Neural progenitor cell (in vitro differentiated cells): ENCODE measurements around the gene CCDC60. TPM values are rescaled to one million over a fixed set of nuclear protein-coding genes. Genes with fewer than 3 reads are reported as not detected.

Experiments used
- DNase-seq: peaks from one replicate; pipeline ENCODE4 v3.0.0-alpha.2; 2016; ENCODE audit warnings: low spot score
- H2AFZ ChIP-seq: fragments of 200-600 bp; sonication (generic); replicated peaks from 2 replicates; pipeline ENCODE4 v1.6.1; 2016; ENCODE audit warnings: antibody characterized with exemption
- H3F3A ChIP-seq: fragments of 200-600 bp; sonication (generic); 2 replicates; pipeline ENCODE4 v1.6.1; 2016; ENCODE audit warnings: antibody characterized with exemption, low read depth
- H3K27ac ChIP-seq: fragments of 200-600 bp; sonication (generic); 2 replicates; pipeline ENCODE4 v1.5.1; 2016; ENCODE audit warnings: mild to moderate bottlenecking
- H3K27me3 ChIP-seq: fragments of 200-600 bp; sonication (generic); 2 replicates; pipeline ENCODE4 v1.6.1; 2016; ENCODE audit warnings: mild to moderate bottlenecking, moderate library complexity
- H3K36me3 ChIP-seq: fragments of 200-600 bp; sonication (generic); 2 replicates; pipeline ENCODE4 v1.5.1; 2016
- H3K4me1 ChIP-seq: fragments of 200-600 bp; sonication (generic); 2 replicates; pipeline ENCODE4 v1.6.1; 2016; ENCODE audit warnings: mixed run types
- H3K4me2 ChIP-seq: fragments of 200-600 bp; sonication (generic); 2 replicates; pipeline ENCODE4 v1.6.1; 2016
- H3K4me3 ChIP-seq: fragments of 200-600 bp; sonication (generic); 2 replicates; pipeline ENCODE4 v1.5.1; 2016
- H3K79me2 ChIP-seq: fragments of 200-600 bp; sonication (generic); 2 replicates; pipeline ENCODE4 v1.6.1; 2016; ENCODE audit warnings: low read depth
- H3K9ac ChIP-seq: fragments of 200-600 bp; sonication (generic); 2 replicates; pipeline ENCODE4 v1.6.1; 2016
- H3K9me3 ChIP-seq: fragments of 200-600 bp; sonication (generic); 2 replicates; pipeline ENCODE4 v1.5.1; 2016; ENCODE audit warnings: low read depth
- H4K20me1 ChIP-seq: fragments of 200-600 bp; sonication (generic); 2 replicates; pipeline ENCODE4 v1.6.1; 2016; ENCODE audit warnings: low read depth
- H3K27ac Mint-ChIP-seq: 3 replicates; pipeline ENCODE4 v1.8.0; 2021; ENCODE audit warnings: mixed read lengths
- H3K27me3 Mint-ChIP-seq: 2 replicates; pipeline ENCODE4 v1.8.0; 2022; ENCODE audit warnings: low read depth, mild to moderate bottlenecking, inconsistent platforms, moderate library complexity, mixed read lengths; ENCODE audit not compliant: insufficient read depth
- H3K36me3 Mint-ChIP-seq: 3 replicates; pipeline ENCODE4 v1.8.0; 2021; ENCODE audit warnings: mixed read lengths
- H3K4me1 Mint-ChIP-seq: 3 replicates; pipeline ENCODE4 v1.8.0; 2021; ENCODE audit warnings: mixed read lengths
- H3K4me3 Mint-ChIP-seq: 3 replicates; pipeline ENCODE4 v1.8.0; 2021; ENCODE audit warnings: mild to moderate bottlenecking, moderate library complexity, mixed read lengths
- H3K9me3 Mint-ChIP-seq: 3 replicates; pipeline ENCODE4 v1.8.0; 2020; ENCODE audit warnings: mixed read lengths
- EZH2 ChIP-seq: fragments of 200-600 bp; sonication (generic); IDR thresholded peaks from 2 replicates; pipeline ENCODE4 v1.6.1; 2017; ENCODE audit warnings: antibody characterized with exemption, mild to moderate bottlenecking, moderate library complexity
- EZH2phosphoT487 ChIP-seq: fragments of 200-600 bp; sonication (generic); IDR thresholded peaks from 2 replicates; pipeline ENCODE4 v1.6.1; 2017; ENCODE audit warnings: antibody characterized with exemption
- total RNA-seq: library from RNA; depleted of rRNA; stranded (reverse); fragments of >200 nt; gene quantifications from 2 replicates; pipeline ENCODE4 v1.2.3, GENCODE V29; 2015; ENCODE audit warnings: low replicate concordance
- TF ChIP-seq, protein P1 (sequence below): fragments of 200-600 bp; sonication (generic); IDR thresholded peaks from 2 replicates; pipeline ENCODE4 v1.5.1; 2017; ENCODE audit warnings: antibody characterized with exemption, mild to moderate bottlenecking

The CCDC60 gene
- total RNA-seq, 1 donor from 2014 or later = 4.6 TPM

DNA sequence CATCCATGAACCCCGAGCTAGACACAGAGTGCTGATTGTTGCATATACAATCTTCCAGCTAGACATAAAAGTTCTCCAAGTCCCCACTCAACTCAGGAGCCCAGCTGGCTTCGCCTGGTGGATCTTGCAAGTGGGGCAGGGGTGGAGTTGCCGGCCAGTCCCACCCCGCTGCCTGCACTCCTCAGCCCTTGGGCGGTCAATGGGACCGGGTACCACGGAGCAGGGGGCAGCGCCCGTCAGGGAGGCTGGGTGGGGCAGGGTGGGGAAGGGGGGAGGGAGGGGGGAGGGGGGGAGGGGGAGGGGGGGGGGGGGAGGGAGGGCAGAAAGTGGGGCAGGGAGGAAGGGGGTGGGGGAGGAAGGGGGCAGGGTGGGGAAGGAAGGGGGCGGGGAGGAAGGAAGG lies 63.0 kb downstream of the CCDC60 start:
- peaks cover 10% of the 10 kb centered on the region for H3K4me1 ChIP-seq
- H3F3A ChIP-seq = no peaks in the 10 kb centered on the region
- Mint-ChIP-seq H3K4me1 (no peaks in the 10 kb centered on the region), H3K36me3 (no peaks in the 10 kb centered on the region), H3K27me3 (peaks cover 1% of the 10 kb centered on the region), H3K27ac (no peak overlapping the region), H3K4me3 (no peak overlapping the region), H3K9me3 (peaks cover 18% of the 10 kb centered on the region)
- no peaks in the 10 kb centered on the region for H3K79me2 ChIP-seq
- TF ChIP-seq, protein P1, sequence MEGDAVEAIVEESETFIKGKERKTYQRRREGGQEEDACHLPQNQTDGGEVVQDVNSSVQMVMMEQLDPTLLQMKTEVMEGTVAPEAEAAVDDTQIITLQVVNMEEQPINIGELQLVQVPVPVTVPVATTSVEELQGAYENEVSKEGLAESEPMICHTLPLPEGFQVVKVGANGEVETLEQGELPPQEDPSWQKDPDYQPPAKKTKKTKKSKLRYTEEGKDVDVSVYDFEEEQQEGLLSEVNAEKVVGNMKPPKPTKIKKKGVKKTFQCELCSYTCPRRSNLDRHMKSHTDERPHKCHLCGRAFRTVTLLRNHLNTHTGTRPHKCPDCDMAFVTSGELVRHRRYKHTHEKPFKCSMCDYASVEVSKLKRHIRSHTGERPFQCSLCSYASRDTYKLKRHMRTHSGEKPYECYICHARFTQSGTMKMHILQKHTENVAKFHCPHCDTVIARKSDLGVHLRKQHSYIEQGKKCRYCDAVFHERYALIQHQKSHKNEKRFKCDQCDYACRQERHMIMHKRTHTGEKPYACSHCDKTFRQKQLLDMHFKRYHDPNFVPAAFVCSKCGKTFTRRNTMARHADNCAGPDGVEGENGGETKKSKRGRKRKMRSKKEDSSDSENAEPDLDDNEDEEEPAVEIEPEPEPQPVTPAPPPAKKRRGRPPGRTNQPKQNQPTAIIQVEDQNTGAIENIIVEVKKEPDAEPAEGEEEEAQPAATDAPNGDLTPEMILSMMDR = no peak
- TF ChIP-seq EZH2 (no peak), EZH2phosphoT487 (no peak)
- no peak overlapping the region for H3K4me3 ChIP-seq
- no peak overlapping the region for H3K9ac ChIP-seq
- H3K27me3 ChIP-seq = no peaks in the 10 kb centered on the region
- no peak for DNase-seq
- no peak overlapping the region for H3K27ac ChIP-seq
- H3K4me2 ChIP-seq = no peak overlapping the region
- H3K36me3 ChIP-seq = no peaks in the 10 kb centered on the region
- no peaks in the 10 kb centered on the region for H4K20me1 ChIP-seq
- no peaks in the 10 kb centered on the region for H3K9me3 ChIP-seq
- H2AFZ ChIP-seq = no peak overlapping the region

DNA sequence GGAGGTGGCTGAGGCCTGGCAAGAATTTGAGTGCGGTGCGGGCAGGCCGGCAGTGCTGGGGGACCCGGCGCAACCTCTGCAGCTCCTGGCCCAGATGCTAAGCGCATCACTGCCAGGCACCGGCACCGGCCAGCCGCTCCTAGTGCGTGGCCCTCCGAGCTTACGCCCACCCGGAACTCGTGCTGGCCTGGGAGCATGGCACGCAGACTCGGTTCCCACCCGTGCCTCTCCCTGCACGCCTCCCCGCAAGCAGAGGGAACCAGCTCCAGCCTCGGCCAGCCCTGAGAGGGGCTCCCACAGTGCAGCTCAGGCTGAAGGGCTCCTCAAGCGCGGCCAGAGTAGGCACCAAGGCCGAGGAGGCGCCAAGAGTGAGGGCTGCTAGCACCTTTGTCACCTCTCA lies 63.7 kb downstream of the CCDC60 start:
- peaks cover 4% of the 10 kb centered on the region for H3K4me1 ChIP-seq
- Mint-ChIP-seq H3K36me3 (no peaks in the 10 kb centered on the region), H3K27ac (no peak overlapping the region), H3K9me3 (peaks cover 18% of the 10 kb centered on the region), H3K4me3 (no peak overlapping the region), H3K27me3 (peaks cover 3% of the 10 kb centered on the region), H3K4me1 (no peaks in the 10 kb centered on the region)
- no peaks in the 10 kb centered on the region for H3K36me3 ChIP-seq
- H3K4me2 ChIP-seq = no peak overlapping the region
- H3K9me3 ChIP-seq = no peaks in the 10 kb centered on the region
- DNase-seq = no peak
- no peak overlapping the region for H3K27ac ChIP-seq
- no peak overlapping the region for H2AFZ ChIP-seq
- no peak overlapping the region for H3K9ac ChIP-seq
- TF ChIP-seq EZH2 = no peak
- TF ChIP-seq, protein P1 = no peak
- TF ChIP-seq EZH2phosphoT487 = no peak
- no peak overlapping the region for H3K4me3 ChIP-seq
- H4K20me1 ChIP-seq = no peaks in the 10 kb centered on the region
- H3K27me3 ChIP-seq = no peaks in the 10 kb centered on the region
- H3K79me2 ChIP-seq = no peaks in the 10 kb centered on the region
- H3F3A ChIP-seq = no peaks in the 10 kb centered on the region

DNA sequence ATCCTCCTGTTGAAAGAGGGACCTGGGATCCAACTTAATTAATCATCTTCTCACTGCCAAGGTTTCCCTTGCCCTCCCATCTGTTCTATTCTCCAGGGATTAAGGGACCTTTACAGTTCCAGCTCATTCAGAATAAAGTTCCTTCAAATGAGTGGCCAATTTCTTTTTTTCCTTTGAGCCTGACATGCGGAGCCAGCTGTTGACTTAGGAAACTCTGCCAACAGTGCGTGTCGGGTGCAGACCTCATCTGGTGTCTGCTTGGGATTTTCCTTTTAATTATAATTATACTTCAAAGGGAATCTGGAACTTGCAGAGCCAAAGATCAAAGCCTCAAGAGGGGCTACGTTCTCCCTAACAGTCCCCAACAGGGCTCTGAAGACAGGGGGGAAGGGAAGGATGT lies 64.8 kb downstream of the CCDC60 start:
- Mint-ChIP-seq H3K4me3 (no peak overlapping the region), H3K27me3 (peaks cover 3% of the 10 kb centered on the region), H3K4me1 (no peaks in the 10 kb centered on the region), H3K27ac (no peak overlapping the region), H3K36me3 (no peaks in the 10 kb centered on the region), H3K9me3 (peaks cover 18% of the 10 kb centered on the region)
- Histone ChIP-seq H3K79me2 (no peaks in the 10 kb centered on the region), H3K27ac (no peak overlapping the region), H4K20me1 (no peaks in the 10 kb centered on the region), H3K4me2 (no peak overlapping the region), H3K36me3 (no peaks in the 10 kb centered on the region), H3K4me3 (no peak overlapping the region), H3K27me3 (no peaks in the 10 kb centered on the region), H3K9ac (no peak overlapping the region), H3F3A (no peaks in the 10 kb centered on the region), H3K9me3 (no peaks in the 10 kb centered on the region), H3K4me1 (no peaks in the 10 kb centered on the region), H2AFZ (no peak overlapping the region)
- DNase-seq = no peak
- TF ChIP-seq EZH2phosphoT487 (no peak), EZH2 (no peak)

DNA sequence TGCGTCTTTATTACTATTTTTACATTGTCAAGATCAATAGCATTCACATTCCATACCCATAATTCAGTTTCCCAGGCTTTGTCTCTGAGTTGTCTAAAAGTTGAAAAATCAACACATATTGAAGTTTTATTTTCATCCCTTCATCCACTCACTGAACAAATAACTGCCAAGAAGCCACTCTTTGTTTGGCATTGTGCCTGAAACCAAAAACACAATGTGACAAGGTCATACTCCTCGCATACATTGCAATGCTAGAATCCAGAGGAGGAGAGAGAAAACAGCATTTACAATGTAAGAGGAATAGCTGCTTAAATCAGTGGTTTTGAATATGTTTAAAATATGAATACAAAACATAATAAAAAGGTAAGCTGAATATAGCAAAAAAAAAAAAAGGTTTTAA lies 71.8 kb downstream of the CCDC60 start:
- Mint-ChIP-seq H3K27ac (no peak overlapping the region), H3K4me1 (peaks cover 3% of the 10 kb centered on the region), H3K27me3 (peaks cover 3% of the 10 kb centered on the region), H3K36me3 (no peaks in the 10 kb centered on the region), H3K4me3 (no peak overlapping the region), H3K9me3 (no peaks in the 10 kb centered on the region)
- no peak overlapping the region for H2AFZ ChIP-seq
- no peak for DNase-seq
- H3K27ac ChIP-seq = no peak overlapping the region
- no peak overlapping the region for H3K4me3 ChIP-seq
- H3K27me3 ChIP-seq = no peaks in the 10 kb centered on the region
- H3K4me2 ChIP-seq = no peak overlapping the region
- H3K9me3 ChIP-seq = no peaks in the 10 kb centered on the region
- TF ChIP-seq EZH2phosphoT487 (no peak), EZH2 (no peak)
- TF ChIP-seq, protein P1 = no peak
- no peak overlapping the region for H3K9ac ChIP-seq
- no peaks in the 10 kb centered on the region for H3F3A ChIP-seq
- no peaks in the 10 kb centered on the region for H4K20me1 ChIP-seq
- H3K79me2 ChIP-seq = no peaks in the 10 kb centered on the region
- no peaks in the 10 kb centered on the region for H3K4me1 ChIP-seq
- no peaks in the 10 kb centered on the region for H3K36me3 ChIP-seq
